HepG2 (cell line): ENCODE data around the gene CTDSPL2.

Experiments used
- NCOR1 ChIP-seq: fragments of 200-600 bp; sonication (generic); IDR thresholded peaks from 2 replicates; pipeline ENCODE4 v1.7.0; 2017; ENCODE audit warnings: antibody characterized with exemption, low read length, borderline replicate concordance
- ZBTB43 ChIP-seq: sonication (generic); formaldehyde crosslinking; conservative IDR thresholded peaks from 2 replicates; pipeline ENCODE4 v1.4.0; 2020; ENCODE audit warnings: missing genetic modification reagents
- ZHX1 ChIP-seq: sonication (generic); formaldehyde crosslinking; IDR thresholded peaks from 2 replicates; pipeline ENCODE4 v1.8.1; 2022; ENCODE audit warnings: low read depth, mild to moderate bottlenecking, missing genetic modification reagents
- ZNF609 ChIP-seq: sonication (generic); formaldehyde crosslinking; IDR thresholded peaks from 2 replicates; pipeline ENCODE4 v1.4.0; 2020; ENCODE audit warnings: mild to moderate bottlenecking, missing genetic modification reagents, borderline replicate concordance

- TF ChIP-seq NCOR1, result no peak; the same call in 1 of the 2 replicates
- TF ChIP-seq ZNF609 (CRISPR knock-in tag), result no peak; the same call in 1 of the 2 replicates
- no peak for TF ChIP-seq ZHX1 (CRISPR knock-in tag)
- TF ChIP-seq ZBTB43 (CRISPR knock-in tag), result no peak
Measured at GRCh38 chr15:44427756-44428724, 611 bp downstream of the CTDSPL2 start.
